Peyer's patch (tissue), 4 donors: ENCODE results near the gene LIMS2.

Experiments
- CTCF ChIP-seq, 6 experiments: fragments of 450-650 bp in 4 of 6; fragments of 200-600 bp in 2 of 6; sonication (generic) in 1 of 6; IDR thresholded peaks; one replicate each; pipeline ENCODE4 v1.5.1; 2017 to 2019; ENCODE audit warnings: antibody characterized with exemption in 6 of 6, mild to moderate bottlenecking in 3 of 6, moderate library complexity in 1 of 6
- POLR2A ChIP-seq, 2 donors: fragments of 450-650 bp; IDR thresholded peaks; one replicate each; pipeline ENCODE4 v1.5.1; 2017; ENCODE audit warnings: antibody characterized with exemption in 2 of 2, mild to moderate bottlenecking in 2 of 2, moderate library complexity in 2 of 2

- no peak for TF ChIP-seq CTCF (IDR thresholded peaks at IDR 0.05)
- no peak for TF ChIP-seq POLR2A (IDR thresholded peaks at IDR 0.05)
These were observed 4.4 kb downstream of the LIMS2 start for GRCh38 chr2:127670957-127671290.
